ENCODE results near the gene TUBGCP3.
"Not testable (repeated sequence)": the region's sequence is repeated elsewhere in the genome, so short reads cannot be mapped to it uniquely, and the experiment has no call there.

TUBGCP3 gene

GRCh38 chr13:112634102-112634501, 46.1 kb upstream of the TUBGCP3 start:
- DNase-seq (ENCODE audit: extremely low read depth, insufficient read length) = no peak
- Histone ChIP-seq H3K36me3 (ENCODE audit: control insufficient read depth, insufficient read depth, low read length) (no peaks in the 10 kb centered on the region), H3K27me3 (replicated peaks; ENCODE audit: control insufficient read depth, insufficient read depth, low read length) (no peaks in the 10 kb centered on the region; the same call in 1 of the 2 replicates), H3K4me3 (replicated peaks; ENCODE audit: low read depth, low read length) (no peak overlapping the region)
- TF ChIP-seq CTCF (IDR thresholded peaks at IDR 0.05; ENCODE audit: insufficient read depth, low read length, poor library complexity, severe bottlenecking) = no peak

- DNase-seq (ENCODE audit: extremely low read depth, insufficient read length); H3K4me3 ChIP-seq (replicated peaks; ENCODE audit: low read depth, low read length); H3K27me3 ChIP-seq (replicated peaks; ENCODE audit: control insufficient read depth, insufficient read depth, low read length); H3K36me3 ChIP-seq (ENCODE audit: control insufficient read depth, insufficient read depth, low read length): not testable (repeated sequence)
These were observed 42.3 kb upstream of the TUBGCP3 start for GRCh38 chr13:112630226-112630625.

GRCh38 chr13:112629161-112629560, 41.2 kb upstream of the TUBGCP3 start:
- Histone ChIP-seq H3K27me3 (replicated peaks; ENCODE audit: control insufficient read depth, insufficient read depth, low read length) (no peaks in the 10 kb centered on the region; the same call in 1 of the 2 replicates), H3K4me3 (replicated peaks; ENCODE audit: low read depth, low read length) (no peak overlapping the region), H3K36me3 (ENCODE audit: control insufficient read depth, insufficient read depth, low read length) (no peaks in the 10 kb centered on the region)
- no peak for DNase-seq (ENCODE audit: extremely low read depth, insufficient read length)
- TF ChIP-seq CTCF (IDR thresholded peaks at IDR 0.05; ENCODE audit: insufficient read depth, low read length, poor library complexity, severe bottlenecking) = no peak

DNA sequence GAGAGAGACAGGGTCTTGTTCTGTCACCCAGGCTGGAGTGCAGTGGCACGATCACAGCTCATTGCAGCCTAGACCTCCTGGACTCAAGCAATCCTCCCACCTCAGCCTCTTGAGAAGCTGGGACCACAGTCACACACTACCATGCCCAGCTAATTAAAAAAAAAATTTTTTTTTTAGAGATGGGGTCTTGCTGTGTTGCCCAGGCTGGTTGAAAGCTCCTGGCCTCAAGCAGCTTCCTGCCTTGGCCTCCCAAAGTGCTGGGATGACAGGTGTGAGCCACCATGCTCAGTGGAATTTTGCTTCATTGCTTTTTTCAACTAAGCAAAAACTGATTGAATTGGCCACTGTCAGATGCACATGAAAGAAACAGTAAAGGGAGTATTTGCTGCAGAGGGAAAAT, 39.7 kb upstream of the TUBGCP3 start:
- H3K4me3 ChIP-seq (replicated peaks; ENCODE audit: low read depth, low read length); H3K27me3 ChIP-seq (replicated peaks; ENCODE audit: control insufficient read depth, insufficient read depth, low read length); DNase-seq (ENCODE audit: extremely low read depth, insufficient read length); H3K36me3 ChIP-seq (ENCODE audit: control insufficient read depth, insufficient read depth, low read length): not testable (repeated sequence)

DNA sequence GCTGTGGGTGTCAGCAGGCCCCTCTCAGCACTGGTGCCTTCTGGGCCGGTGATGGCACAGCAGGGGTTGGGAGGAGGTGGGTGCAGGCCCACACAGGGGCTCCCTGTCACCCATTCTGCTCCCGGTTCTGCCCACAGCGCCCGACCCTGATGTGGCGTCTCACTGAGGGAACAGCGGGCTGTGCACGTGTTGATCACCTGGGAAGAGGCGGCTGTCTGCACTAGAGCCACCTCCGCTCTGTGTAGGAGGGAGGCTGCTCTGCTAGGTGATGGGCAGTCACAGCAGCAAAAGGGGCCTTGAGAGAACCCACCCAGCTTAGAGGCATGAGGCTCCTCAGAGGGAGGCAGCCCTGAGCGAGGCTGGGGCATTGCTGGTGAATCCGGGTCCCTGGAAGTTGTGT, 39.2 kb upstream of the TUBGCP3 start:
- no peak for TF ChIP-seq CTCF (IDR thresholded peaks at IDR 0.05; ENCODE audit: insufficient read depth, low read length, poor library complexity, severe bottlenecking)
- H3K36me3 ChIP-seq (ENCODE audit: control insufficient read depth, insufficient read depth, low read length) = no peaks in the 10 kb centered on the region
- H3K4me3 ChIP-seq (replicated peaks; ENCODE audit: low read depth, low read length) = no peak overlapping the region
- no peak for DNase-seq (ENCODE audit: extremely low read depth, insufficient read length)
- peaks cover under 1% of the 10 kb centered on the region for H3K27me3 ChIP-seq (replicated peaks; ENCODE audit: control insufficient read depth, insufficient read depth, low read length)

DNA sequence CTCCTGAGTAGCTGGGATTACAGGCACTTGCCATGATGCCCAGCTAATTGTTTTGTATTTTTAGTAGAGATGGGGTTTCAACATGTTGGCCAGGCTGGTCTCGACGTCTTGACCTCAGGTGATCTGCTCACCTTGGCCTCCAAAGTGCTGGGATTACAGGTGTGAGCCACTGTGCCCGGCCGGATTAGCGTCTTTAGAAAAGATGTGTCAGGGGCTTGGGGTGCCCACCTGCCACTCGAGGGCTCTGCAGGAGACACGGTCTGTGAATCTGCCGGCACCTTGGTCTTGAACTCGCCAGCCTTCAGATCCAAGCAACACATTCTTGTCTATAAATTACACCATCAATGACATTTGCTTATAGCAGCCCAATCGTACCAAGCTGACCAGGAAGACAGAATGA, 38.8 kb upstream of the TUBGCP3 start:
- no peaks in the 10 kb centered on the region for H3K36me3 ChIP-seq (ENCODE audit: control insufficient read depth, insufficient read depth, low read length)
- H3K4me3 ChIP-seq (replicated peaks; ENCODE audit: low read depth, low read length) = no peak overlapping the region
- TF ChIP-seq CTCF (IDR thresholded peaks at IDR 0.05; ENCODE audit: insufficient read depth, low read length, poor library complexity, severe bottlenecking) = no peak
- peaks cover 2% of the 10 kb centered on the region for H3K27me3 ChIP-seq (replicated peaks; ENCODE audit: control insufficient read depth, insufficient read depth, low read length)
- DNase-seq (ENCODE audit: extremely low read depth, insufficient read length) = no peak

GRCh38 chr13:112626124-112626523, 38.2 kb upstream of the TUBGCP3 start:
- no peak for TF ChIP-seq CTCF (IDR thresholded peaks at IDR 0.05; ENCODE audit: insufficient read depth, low read length, poor library complexity, severe bottlenecking)
- no peak for DNase-seq (ENCODE audit: extremely low read depth, insufficient read length)
- Histone ChIP-seq H3K4me3 (replicated peaks; ENCODE audit: low read depth, low read length) (no peak overlapping the region), H3K36me3 (ENCODE audit: control insufficient read depth, insufficient read depth, low read length) (no peaks in the 10 kb centered on the region), H3K27me3 (replicated peaks; ENCODE audit: control insufficient read depth, insufficient read depth, low read length) (peaks cover 2% of the 10 kb centered on the region)

Measured in GM06990 (cell line).